K562 (cell line): ENCODE data around the gene IPP. TPM values are rescaled to one million over a fixed set of nuclear protein-coding genes. Genes with fewer than 3 reads are reported as not detected.

Experiments
- ADNP ChIP-seq: fragments of 200-800 bp; sonication (Bioruptor generic); IDR thresholded peaks from 2 replicates; pipeline ENCODE4 v1.6.1; 2016; ENCODE audit warnings: missing genetic modification characterization, missing compliant biosample characterization
- ESRRB ChIP-seq: fragments of 250-450 bp; sonication (Bioruptor Pico); IDR thresholded peaks from 2 replicates; pipeline ENCODE4 v1.5.0; 2020; ENCODE audit warnings: mild to moderate bottlenecking, moderate library complexity, borderline replicate concordance
- HCFC1 ChIP-seq: IDR thresholded peaks from 2 replicates; pipeline ENCODE4 v1.6.1; 2012; ENCODE audit warnings: low read depth, low read length, improper control_type of control experiment
- HDAC6 ChIP-seq: IDR thresholded peaks from 2 replicates; pipeline ENCODE4 v1.6.1; 2012; ENCODE audit warnings: low read depth, mild to moderate bottlenecking, control low read depth, inconsistent platforms, low read length, moderate library complexity
- HNRNPL ChIP-seq: fragments of 200-400 bp; formaldehyde crosslinking; IDR thresholded peaks from 2 replicates; pipeline ENCODE4 v1.6.1; 2017; ENCODE audit warnings: low read depth, mild to moderate bottlenecking, low read length
- LCOR ChIP-seq: sonication (generic); formaldehyde crosslinking; IDR thresholded peaks from 2 replicates; pipeline ENCODE4 v1.8.0; 2022; ENCODE audit warnings: mild to moderate bottlenecking, missing genetic modification reagents
- LEF1 ChIP-seq: fragments of 450-650 bp; IDR thresholded peaks from 2 replicates; pipeline ENCODE4 v1.6.1; 2016; ENCODE audit warnings: mild to moderate bottlenecking
- MYC ChIP-seq, 2 experiments: fragments of 250-450 bp in 1 of 2; sonication (Bioruptor Pico) in 1 of 2; IDR thresholded peaks; 2 replicates each; pipeline versions ENCODE4 v1.5.1 to v1.6.1; 2012 to 2021; ENCODE audit warnings: low read depth in 2 of 2, borderline replicate concordance in 1 of 2, improper control_type of control experiment in 1 of 2, low read length in 1 of 2, mild to moderate bottlenecking in 1 of 2, moderate library complexity in 1 of 2
- POU5F1 ChIP-seq: fragments of 150-350 bp; IDR thresholded peaks from 2 replicates; pipeline ENCODE4 v1.6.1; 2014; ENCODE audit warnings: borderline replicate concordance, low read length, low read depth, mild to moderate bottlenecking; ENCODE audit not compliant: partially characterized antibody
- RBBP5 ChIP-seq: fragments of 200-600 bp; sonication (generic); IDR thresholded peaks from 2 replicates; pipeline ENCODE4 v1.6.1; 2012; ENCODE audit warnings: borderline replicate concordance, mild to moderate bottlenecking, low read length, control low read depth, inconsistent platforms; ENCODE audit not compliant: insufficient read depth, poor library complexity, severe bottlenecking
- RBFOX2 ChIP-seq: fragments of 200-400 bp; formaldehyde crosslinking; IDR thresholded peaks from 2 replicates; pipeline ENCODE4 v1.6.1; 2017; ENCODE audit warnings: low read depth, mild to moderate bottlenecking, low read length, moderate library complexity
- RFX1 ChIP-seq: fragments of 450-650 bp; IDR thresholded peaks from 2 replicates; pipeline ENCODE4 v1.6.1; 2016; ENCODE audit warnings: mild to moderate bottlenecking, moderate library complexity
- SETDB1 ChIP-seq: IDR thresholded peaks from one replicate; pipeline ENCODE4 v1.6.1; 2012; ENCODE audit warnings: low read length, control low read depth, inconsistent platforms
- SLC30A9 ChIP-seq: fragments of 250-450 bp; sonication (Bioruptor Pico); IDR thresholded peaks from 2 replicates; pipeline ENCODE4 v1.8.0; 2022; ENCODE audit warnings: mild to moderate bottlenecking, moderate library complexity
- SMAD4 ChIP-seq: fragments of 250-450 bp; sonication (Bioruptor Pico); conservative IDR thresholded peaks from 2 replicates; pipeline ENCODE4 v1.8.0; 2021; ENCODE audit warnings: inconsistent platforms, mild to moderate bottlenecking, moderate library complexity
- SOX6 ChIP-seq: fragments of 450-650 bp; IDR thresholded peaks from 2 replicates; pipeline ENCODE4 v1.6.1; 2014; ENCODE audit warnings: mild to moderate bottlenecking
- TSC22D4 ChIP-seq: fragments of 450-650 bp; IDR thresholded peaks from 2 replicates; pipeline ENCODE4 v1.6.1; 2016; ENCODE audit warnings: missing genetic modification characterization, missing biosample characterization, control low read depth
- ZBTB7A ChIP-seq: IDR thresholded peaks from 2 replicates; pipeline ENCODE4 v1.6.1; 2011; ENCODE audit warnings: low read depth, mild to moderate bottlenecking, low read length, moderate library complexity, borderline replicate concordance; ENCODE audit not compliant: control insufficient read depth
- ZFP91 ChIP-seq: sonication (generic); formaldehyde crosslinking; IDR thresholded peaks from 2 replicates; pipeline ENCODE4 v1.8.0; 2022; ENCODE audit warnings: mild to moderate bottlenecking, missing genetic modification reagents
- ZNF239 ChIP-seq: fragments of 250-450 bp; sonication (Bioruptor Pico); IDR thresholded peaks from 2 replicates; pipeline ENCODE4 v1.4.0; 2020; ENCODE audit warnings: mild to moderate bottlenecking
- ZNF24 ChIP-seq: fragments of 450-650 bp; IDR thresholded peaks from 2 replicates; pipeline ENCODE4 v1.6.1; 2016
- ZNF354B ChIP-seq: fragments of 250-450 bp; sonication (Bioruptor Pico); IDR thresholded peaks from 2 replicates; pipeline ENCODE4 v1.4.0; 2020
- ZNF551 ChIP-seq: fragments of 250-450 bp; sonication (Bioruptor Pico); IDR thresholded peaks from 2 replicates; pipeline ENCODE4 v1.5.0; 2021; ENCODE audit warnings: mild to moderate bottlenecking, moderate library complexity
- ZSCAN29 ChIP-seq: fragments of 450-650 bp; IDR thresholded peaks from 2 replicates; pipeline ENCODE4 v1.6.1; 2017
- polyA plus RNA-seq, 8 experiments: library from polyadenylated mRNA; depleted of rRNA in 4 of 8; stranded (reverse) in 5 of 8; unstranded in 3 of 8; fragments of >200 nt; fragmentation: Nextera tagmentation in 2 of 8; fragmentation: Illumina TruSeq in 1 of 8; extraction: Ambion mirVana in 2 of 8; extraction: Trizol in 1 of 8; gene quantifications; 2 replicates each; pipeline versions ENCODE4 v1.2.1 to v1.2.3, GENCODE V29; 2011 to 2014; ENCODE audit warnings: inconsistent platforms in 1 of 8, missing spikeins in 1 of 8
- total RNA-seq, 7 experiments: library from RNA; depleted of rRNA in 6 of 7; stranded (reverse); fragments of >200 nt in 6 of 7; fragmentation: Illumina TruSeq in 2 of 7; extraction: Trizol in 2 of 7; gene quantifications; 2 replicates each; pipeline versions ENCODE4 v1.2.1 to v1.2.3, GENCODE V29; 2011 to 2021; ENCODE audit warnings: low replicate concordance in 1 of 7
- TF ChIP-seq, protein P1 (sequence below): fragments of 250-450 bp; sonication (Bioruptor Pico); IDR thresholded peaks from 2 replicates; pipeline ENCODE4 v1.8.0; 2021; ENCODE audit warnings: moderate library complexity, mild to moderate bottlenecking, inconsistent platforms
- TF ChIP-seq, protein P2 (sequence below): sonication (generic); formaldehyde crosslinking; IDR thresholded peaks from 2 replicates; pipeline ENCODE4 v1.8.0; 2022; ENCODE audit warnings: mild to moderate bottlenecking, low read depth, missing genetic modification reagents

The IPP gene
- total and polyA plus RNA-seq, 9 of the 15 experiments (the other 6 are each of a cell fraction or from before 2014, with no cell fraction given), result 6.9 to 15.1 (median 9.7) TPM

DNA sequence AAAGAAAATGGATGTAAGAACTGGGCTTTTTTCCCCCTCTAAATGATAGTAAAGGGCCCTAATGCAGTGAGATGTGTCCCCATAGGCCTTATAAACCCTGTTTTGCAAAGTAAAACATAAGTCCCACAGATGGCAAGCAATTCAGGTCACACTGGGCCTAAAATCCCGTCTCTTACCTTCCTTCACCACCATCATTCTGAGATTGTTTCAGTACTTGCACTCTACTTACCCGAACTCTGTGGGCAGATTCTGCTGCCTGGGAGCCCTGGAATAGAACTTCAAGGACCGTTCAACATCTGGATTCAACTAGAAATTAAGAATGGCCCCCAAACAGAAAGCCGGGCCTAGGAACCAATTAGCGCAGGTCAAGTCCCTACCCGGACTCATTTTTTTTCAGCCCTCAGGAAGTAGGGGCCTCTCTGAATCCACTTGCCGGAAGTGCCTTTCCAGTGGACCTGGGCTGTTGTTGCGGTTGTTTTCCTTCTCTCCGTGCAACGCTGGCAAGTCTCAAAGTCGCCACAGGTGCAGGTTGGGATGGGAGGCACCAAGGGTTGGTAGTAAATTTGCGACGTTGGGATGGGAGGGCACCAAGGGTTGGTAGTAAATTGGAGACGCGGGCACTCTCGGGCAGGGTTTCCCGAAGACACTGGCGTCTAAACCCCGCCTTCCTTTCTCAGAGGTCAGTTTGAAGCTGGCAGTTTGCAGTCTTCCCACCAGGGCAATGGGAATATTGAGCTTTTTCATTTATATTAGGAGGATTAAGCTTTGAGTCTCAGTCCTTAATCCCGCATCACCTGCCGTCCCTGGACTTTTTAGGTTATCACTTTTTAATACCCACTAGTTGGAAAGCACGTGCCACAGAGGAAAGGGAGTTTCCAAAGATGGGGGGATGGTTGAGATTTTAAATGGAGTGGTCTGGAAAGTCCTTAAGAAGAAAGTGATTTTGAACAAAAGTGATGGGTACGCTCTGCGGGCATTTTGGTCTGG is 62.4 kb downstream of the IPP start, which contains the start of gene TMEM69 (continued):
- TF ChIP-seq HDAC6, result no peak
- TF ChIP-seq LEF1, result peak; percentile 26; the same call in 1 of the 2 replicates
- peak; percentile 64 for TF ChIP-seq SOX6
- no peak; the same call in 1 of the 2 replicates for TF ChIP-seq ZNF239 (CRISPR knock-in tag)
- TF ChIP-seq POU5F1, result no peak
- TF ChIP-seq, protein P1, sequence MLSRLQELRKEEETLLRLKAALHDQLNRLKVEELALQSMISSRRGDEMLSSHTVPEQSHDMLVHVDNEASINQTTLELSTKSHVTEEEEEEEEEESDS (CRISPR knock-in tag), result no peak
- TF ChIP-seq RFX1, result no peak
- TF ChIP-seq, protein P2, sequence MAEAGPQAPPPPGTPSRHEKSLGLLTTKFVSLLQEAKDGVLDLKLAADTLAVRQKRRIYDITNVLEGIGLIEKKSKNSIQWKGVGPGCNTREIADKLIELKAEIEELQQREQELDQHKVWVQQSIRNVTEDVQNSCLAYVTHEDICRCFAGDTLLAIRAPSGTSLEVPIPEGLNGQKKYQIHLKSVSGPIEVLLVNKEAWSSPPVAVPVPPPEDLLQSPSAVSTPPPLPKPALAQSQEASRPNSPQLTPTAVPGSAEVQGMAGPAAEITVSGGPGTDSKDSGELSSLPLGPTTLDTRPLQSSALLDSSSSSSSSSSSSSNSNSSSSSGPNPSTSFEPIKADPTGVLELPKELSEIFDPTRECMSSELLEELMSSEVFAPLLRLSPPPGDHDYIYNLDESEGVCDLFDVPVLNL (CRISPR knock-in tag), result no peak
- TF ChIP-seq SLC30A9 (CRISPR knock-in tag), result no peak
- TF ChIP-seq ZNF24, result peak; percentile 35; the same call in 1 of the 2 replicates
- peak; percentile 86 for TF ChIP-seq RBBP5
- TF ChIP-seq RBFOX2, result peak; percentile 47
- peak; percentile 27 for TF ChIP-seq SMAD4 (CRISPR knock-in tag)
- no peak for TF ChIP-seq ZFP91 (CRISPR knock-in tag)
- 0 out of 2 replicates have a peak, but pooled peaks have one; percentile 29 for TF ChIP-seq ZBTB7A
- TF ChIP-seq LCOR, result peak; percentile 57; the same call in 1 of the 2 replicates
- TF ChIP-seq SETDB1, result no peak
- peak; percentile 84 for TF ChIP-seq HCFC1
- TF ChIP-seq MYC (IDR thresholded peaks at IDR 0.05; ENCODE audit: low read depth, low read length), result peak; percentile 70
- TF ChIP-seq MYC (CRISPR knock-in tag; IDR thresholded peaks at IDR 0.05; ENCODE audit: borderline replicate concordance, low read depth), result peak; percentile 45; the same call in 1 of the 2 replicates
- no peak for TF ChIP-seq HNRNPL
- no peak for TF ChIP-seq TSC22D4 (tag)
- peak; percentile 14; the same call in 1 of the 2 replicates for TF ChIP-seq ZNF354B (CRISPR knock-in tag)
- TF ChIP-seq ADNP (tag), result peak; percentile 48; the same call in 1 of the 2 replicates
- TF ChIP-seq ZNF551, result no peak
- peak; percentile 62; the same call in 1 of the 2 replicates for TF ChIP-seq ESRRB (CRISPR knock-in tag)
- no peak for TF ChIP-seq ZSCAN29
